NCI-H1105 treated with DMSO at 0.1 percent for 48 hours (cell line): Measurements from ENCODE around the gene SLC26A11.

Experiments used
- DNase-seq: peaks from one replicate; lab custom pipeline; 2025; lab: John Stamatoyannopoulos, UW

Gene SLC26A11

GRCh38 chr17:80217703-80218362 is 2.4 kb upstream of the SLC26A11 start:
- DNase-seq, result no peak

DNA sequence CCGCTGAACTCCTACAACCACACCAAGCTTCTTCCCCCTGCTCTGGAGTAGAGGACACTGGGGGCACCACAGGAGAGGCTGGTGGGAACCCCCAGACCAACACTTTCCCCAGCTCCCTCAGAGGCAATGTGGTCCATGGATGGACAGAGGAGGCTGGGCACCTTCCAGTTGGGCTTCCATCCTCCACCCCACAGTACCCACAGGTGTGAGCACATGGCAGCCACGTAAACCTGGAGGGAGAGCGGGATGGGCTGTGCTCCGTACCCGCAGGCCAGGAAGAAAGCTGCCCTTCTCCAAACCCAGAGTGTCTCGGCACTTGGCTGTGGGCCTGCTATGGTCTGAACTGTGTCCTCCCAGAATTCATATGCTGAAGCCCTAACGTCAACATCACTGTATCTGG is 1.8 kb upstream of the SLC26A11 start:
- DNase-seq, result no peak

DNA sequence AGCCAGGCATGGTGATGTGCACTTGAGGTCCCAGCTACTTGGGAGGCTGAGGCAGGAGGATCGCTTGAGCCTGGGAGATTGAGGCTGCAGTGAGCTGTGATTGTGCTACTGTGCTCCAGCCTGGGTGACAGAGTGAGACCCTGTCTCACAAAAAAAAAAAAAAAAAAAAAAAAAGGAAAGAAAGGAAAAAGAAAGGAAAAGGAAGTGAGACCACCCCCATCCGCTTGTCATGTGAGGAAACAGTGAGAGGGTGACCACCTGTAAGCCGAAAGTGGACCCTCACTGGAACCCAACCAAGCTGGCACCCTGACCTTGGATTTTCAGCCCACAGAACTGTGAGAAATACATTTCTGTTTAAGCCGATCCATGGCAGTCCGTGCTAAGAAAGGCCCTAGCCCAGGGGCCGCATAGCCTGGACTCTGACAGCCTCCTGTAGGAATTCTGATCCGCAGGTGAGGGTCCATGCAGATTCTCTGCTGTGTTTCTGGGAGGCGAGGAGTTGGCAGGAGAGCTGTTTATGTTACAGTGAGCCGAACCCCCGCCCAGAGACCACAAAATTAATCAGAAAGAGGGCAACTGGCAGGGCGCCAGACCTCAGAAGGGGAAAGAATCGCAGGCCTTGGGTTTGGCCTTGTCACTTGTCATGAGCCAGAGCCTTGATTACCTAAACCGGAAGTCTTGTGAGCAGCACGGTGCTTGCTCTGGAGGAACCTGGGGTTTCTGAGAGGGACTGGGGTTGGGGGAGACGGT is 1.0 kb upstream of the SLC26A11 start:
- peak; percentile 78 for DNase-seq

- DNase-seq, result peak; percentile 35
These were observed 519 bp upstream of the SLC26A11 start for GRCh38 chr17:80219763-80220053.

GRCh38 chr17:80220736-80221215 is 549 bp downstream of the SLC26A11 start:
- no peak for DNase-seq

DNA sequence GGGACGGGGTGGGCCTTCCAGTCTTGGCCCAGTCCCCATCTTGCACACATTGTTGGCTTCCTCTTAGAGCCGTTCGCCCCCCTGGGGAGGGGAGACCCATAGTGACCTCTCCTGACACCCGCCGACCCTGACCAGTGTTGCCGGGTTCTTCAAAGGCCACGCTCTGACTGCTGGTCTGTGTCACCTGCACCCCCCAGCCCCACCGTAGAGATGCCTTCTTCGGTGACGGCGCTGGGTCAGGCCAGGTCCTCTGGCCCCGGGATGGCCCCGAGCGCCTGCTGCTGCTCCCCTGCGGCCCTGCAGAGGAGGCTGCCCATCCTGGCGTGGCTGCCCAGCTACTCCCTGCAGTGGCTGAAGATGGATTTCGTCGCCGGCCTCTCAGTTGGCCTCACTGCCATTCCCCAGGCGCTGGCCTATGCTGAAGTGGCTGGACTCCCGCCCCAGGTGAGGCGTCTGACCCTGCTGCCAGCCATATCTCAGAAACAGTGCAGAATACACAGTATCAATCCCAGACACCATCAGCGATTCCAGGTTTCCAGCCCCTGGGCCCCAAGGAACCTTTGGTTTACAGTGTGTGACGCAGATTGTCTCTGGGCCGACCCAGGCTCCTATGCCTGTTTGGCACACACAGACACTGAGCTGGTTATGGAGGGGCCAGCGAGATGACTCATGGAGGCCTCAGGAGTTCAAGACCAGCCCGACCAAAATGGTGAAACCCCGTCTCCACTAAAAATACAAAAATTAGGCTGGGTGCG is 1.3 kb downstream of the SLC26A11 start:
- no peak for DNase-seq

DNA sequence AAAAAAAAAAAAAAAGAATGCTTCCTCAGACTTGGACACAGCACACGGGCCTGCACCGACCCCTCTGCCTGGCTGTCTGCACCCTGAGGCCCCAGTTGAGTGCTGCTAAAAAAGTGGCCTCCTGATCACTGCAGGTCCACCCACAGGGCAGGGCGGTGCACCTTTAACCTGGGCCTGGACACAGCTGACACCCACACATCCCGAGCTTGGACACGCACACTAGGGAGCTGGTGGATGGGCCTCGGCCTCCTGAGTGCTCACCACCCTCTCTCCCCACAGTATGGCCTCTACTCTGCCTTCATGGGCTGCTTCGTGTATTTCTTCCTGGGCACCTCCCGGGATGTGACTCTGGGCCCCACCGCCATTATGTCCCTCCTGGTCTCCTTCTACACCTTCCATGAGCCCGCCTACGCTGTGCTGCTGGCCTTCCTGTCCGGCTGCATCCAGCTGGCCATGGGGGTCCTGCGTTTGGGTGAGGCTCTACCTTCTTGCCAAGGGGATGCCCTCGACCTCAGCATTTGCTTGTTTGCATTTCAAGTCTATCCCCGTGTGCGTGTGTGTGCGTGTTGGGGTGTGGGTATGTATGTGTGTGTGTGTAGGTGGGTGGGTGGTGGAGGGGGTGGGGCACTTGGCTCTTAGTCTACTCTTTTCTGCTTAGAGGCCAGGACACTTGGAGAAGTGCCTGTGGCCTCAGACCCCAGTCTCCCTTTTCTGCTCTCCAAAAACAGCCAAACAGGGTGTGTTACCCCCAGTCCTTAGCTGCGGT is 2.3 kb downstream of the SLC26A11 start:
- no peak for DNase-seq

DNA sequence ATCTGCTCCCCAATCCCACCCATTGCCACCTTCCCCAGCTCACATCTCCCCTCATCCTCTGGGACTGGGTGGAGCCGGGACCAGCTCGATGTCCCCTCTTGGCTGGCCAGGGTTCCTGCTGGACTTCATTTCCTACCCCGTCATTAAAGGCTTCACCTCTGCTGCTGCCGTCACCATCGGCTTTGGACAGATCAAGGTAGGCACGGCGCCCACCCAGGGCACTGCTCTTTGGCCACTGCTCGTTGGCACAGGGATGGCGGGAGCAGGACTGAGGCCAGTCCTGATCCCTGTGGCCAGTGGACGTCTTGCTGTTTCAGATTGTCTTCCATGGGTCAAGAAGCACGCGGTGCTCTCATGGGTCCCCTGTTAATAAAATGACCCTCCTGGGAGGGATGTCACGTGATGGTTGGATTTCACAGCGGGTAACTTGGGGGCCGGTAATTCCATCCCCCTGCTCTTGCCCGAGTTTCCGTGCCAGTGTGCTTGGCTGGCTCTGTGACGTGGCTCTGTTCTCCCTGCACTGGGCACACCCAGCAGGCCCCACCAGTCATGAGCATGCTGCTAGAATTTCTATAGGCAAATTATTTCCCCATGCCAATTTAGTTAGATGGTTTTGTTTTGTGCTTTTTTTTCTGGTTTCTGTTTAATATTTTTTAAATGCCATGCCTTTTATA is 3.1 kb downstream of the SLC26A11 start:
- DNase-seq, result no peak

GRCh38 chr17:80223838-80224497 is 3.7 kb downstream of the SLC26A11 start:
- no peak for DNase-seq

DNA sequence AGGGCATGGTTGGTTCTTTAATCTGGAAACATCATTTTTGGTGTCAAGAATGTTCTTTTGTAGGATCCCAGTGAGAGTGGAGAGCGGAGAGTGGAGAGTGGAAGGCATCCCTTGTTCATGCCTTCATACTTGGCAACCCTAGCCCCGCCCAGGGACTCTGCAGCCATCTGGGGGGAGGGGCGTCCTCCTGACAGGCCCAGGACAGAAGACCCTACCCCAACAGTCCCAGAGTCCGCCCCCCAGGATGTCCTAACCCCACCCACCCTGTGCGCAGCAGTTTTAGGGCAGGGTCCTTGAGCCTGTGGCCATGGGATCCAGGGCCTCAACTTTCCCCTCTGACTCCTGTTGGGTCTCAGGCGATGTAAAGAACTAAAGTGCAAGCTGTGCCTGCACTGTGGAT is 4.5 kb downstream of the SLC26A11 start:
- DNase-seq, result no peak

DNA sequence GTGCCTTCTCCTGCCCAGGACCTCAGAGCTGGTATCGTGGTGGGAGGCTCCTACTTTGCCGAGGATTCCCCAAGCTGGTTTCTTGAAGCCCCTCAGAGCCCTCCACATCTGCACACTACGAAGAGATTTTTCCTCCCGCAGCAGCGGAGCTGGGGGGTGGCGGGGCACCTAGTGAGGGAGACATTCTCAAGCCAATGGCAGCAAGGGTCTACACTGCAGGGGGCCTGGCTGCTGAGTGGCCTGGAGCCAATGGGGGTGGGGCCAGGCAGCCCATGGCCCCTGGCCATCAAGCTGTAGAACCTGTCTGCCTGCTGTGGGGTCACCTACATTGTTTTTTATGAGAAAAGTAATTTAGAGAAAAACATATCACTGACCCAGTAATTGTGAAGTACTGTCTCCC is 5.0 kb downstream of the SLC26A11 start:
- no peak for DNase-seq

DNA sequence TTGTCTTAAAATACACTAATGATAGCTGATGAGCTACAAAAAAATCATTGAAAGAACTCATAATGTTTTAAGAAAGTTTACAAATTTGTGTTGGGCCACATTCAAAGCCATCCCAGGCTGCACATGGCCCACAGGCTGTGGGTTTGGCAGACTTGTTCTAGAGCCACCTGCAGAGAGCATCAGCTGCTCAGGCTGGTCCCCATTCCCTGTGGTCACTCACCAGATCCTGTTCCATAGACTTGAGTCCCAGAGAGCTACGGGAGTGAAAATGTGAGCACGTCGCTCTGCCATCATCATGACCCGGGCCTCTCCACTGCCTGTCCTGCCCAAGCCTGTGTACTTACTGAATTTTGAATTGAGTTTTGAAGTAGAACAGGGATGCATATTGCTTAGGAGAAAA is 6.9 kb downstream of the SLC26A11 start:
- no peak for DNase-seq

GRCh38 chr17:80227666-80228065 is 7.4 kb downstream of the SLC26A11 start:
- no peak for DNase-seq

DNA sequence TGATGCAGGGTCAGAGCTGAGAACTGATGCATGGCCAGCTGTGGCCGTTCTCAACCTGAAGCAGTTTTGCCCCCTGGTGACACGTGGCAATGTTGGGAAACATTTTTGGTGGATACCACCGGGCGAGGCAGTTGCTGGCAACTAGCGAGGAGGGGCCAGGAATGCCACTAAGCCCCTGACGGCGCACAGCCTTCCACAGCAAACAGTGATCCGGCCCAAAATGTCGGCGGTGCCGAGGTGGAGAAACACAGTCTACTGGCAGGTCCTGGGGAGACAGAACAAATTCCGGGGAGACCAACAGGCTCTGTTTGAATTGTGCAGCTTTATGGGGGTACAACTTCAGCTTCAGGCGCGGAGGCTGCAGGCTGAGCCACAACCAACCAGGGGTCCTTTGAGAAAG is 8.2 kb downstream of the SLC26A11 start:
- DNase-seq, result no peak

DNA sequence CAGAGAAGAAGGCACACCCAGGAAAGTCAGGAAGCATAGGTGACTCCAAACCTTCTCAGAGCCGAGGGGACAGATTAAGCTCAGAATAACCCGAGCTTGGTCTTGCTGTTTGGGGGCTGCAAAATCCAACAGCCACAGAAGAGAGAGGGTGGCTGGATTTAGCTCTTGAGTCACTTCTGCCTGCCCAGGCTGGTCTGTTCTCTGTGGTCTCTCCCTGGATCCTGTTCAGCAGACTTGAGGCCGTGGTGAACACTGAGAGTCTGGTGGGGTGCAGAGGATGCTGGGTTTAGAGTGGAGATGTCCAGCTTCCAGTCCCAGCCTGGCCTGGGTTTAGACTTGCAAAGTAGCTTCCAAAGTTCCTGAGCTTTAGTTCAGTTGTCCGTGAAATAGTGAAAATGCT is 8.8 kb downstream of the SLC26A11 start:
- no peak for DNase-seq

- DNase-seq, result no peak
These were observed 12.2 kb downstream of the SLC26A11 start for GRCh38 chr17:80232438-80232837.

- no peak for DNase-seq
These were observed 13.0 kb downstream of the SLC26A11 start for GRCh38 chr17:80233202-80233601.

- no peak for DNase-seq
These were observed 16.7 kb downstream of the SLC26A11 start for GRCh38 chr17:80236911-80237310.

GRCh38 chr17:80237386-80237785 is 17.2 kb downstream of the SLC26A11 start:
- DNase-seq, result no peak

- DNase-seq, result no peak
These were observed 22.3 kb downstream of the SLC26A11 start for GRCh38 chr17:80242505-80242904.
